H1 (cell line): ENCODE data around the gene GDPD4. TPM values are rescaled to one million over a fixed set of nuclear protein-coding genes. Genes with fewer than 3 reads are reported as not detected.

ENCODE experiments used
- CTCF ChIA-PET: fragments of 300-600 bp; sonication (Branson Sonifier 250); formaldehyde crosslinking; loops from one replicate; lab custom pipeline; 2021; ENCODE audit not compliant: partially characterized antibody; lab: Charles Lee
- POLR2A ChIA-PET: fragments of 300-600 bp; sonication (Branson Sonifier 250); formaldehyde crosslinking; loops from one replicate; lab custom pipeline; 2021; ENCODE audit warnings: inconsistent platforms; ENCODE audit not compliant: partially characterized antibody; lab: Charles Lee
- DNase-seq, 2 experiments: peaks; one replicate each; pipeline versions ENCODE4 v3.0.0 to v3.0.0-alpha.2; 2010 to 2022; ENCODE audit warnings: low spot score in 2 of 2, low read depth in 1 of 2, mixed read lengths in 1 of 2
- FAIRE-seq: peaks from 2 replicates; lab custom pipeline; 2011; peaks lifted over from hg19 to GRCh38; lab: Jason Lieb, UNC
- H2AFZ ChIP-seq: 2 replicates; pipeline ENCODE4 v1.8.1; 2012; ENCODE audit warnings: low read length, inconsistent platforms
- H2AK5ac ChIP-seq: 2 replicates; pipeline ENCODE4 v1.6.1; 2013; ENCODE audit warnings: low read depth, low read length
- H2BK120ac ChIP-seq: replicated peaks from 2 replicates; pipeline ENCODE3; 2013; ENCODE audit warnings: low read depth, low read length, inconsistent platforms
- H2BK12ac ChIP-seq: 2 replicates; pipeline ENCODE4 v1.6.1; 2013; ENCODE audit warnings: low read depth, low read length
- H2BK15ac ChIP-seq: 2 replicates; pipeline ENCODE4 v1.6.1; 2013; ENCODE audit warnings: low read length
- H2BK20ac ChIP-seq: 2 replicates; pipeline ENCODE4 v1.6.1; 2013; ENCODE audit warnings: low read length
- H2BK5ac ChIP-seq: 2 replicates; pipeline ENCODE4 v1.6.1; 2013; ENCODE audit warnings: low read depth, low read length
- H3K14ac ChIP-seq: 2 replicates; pipeline ENCODE4 v1.6.1; 2013; ENCODE audit warnings: inconsistent platforms; ENCODE audit not compliant: insufficient read length
- H3K18ac ChIP-seq: 2 replicates; pipeline ENCODE4 v1.6.1; 2013; ENCODE audit warnings: low read length; ENCODE audit errors: extremely low read depth
- H3K23ac ChIP-seq: 2 replicates; pipeline ENCODE4 v1.6.1; 2013; ENCODE audit warnings: inconsistent platforms; ENCODE audit not compliant: insufficient read length
- H3K23me2 ChIP-seq: 2 replicates; pipeline ENCODE4 v1.6.1; 2013; ENCODE audit warnings: low read depth, low read length
- H3K27ac ChIP-seq: 2 replicates; pipeline ENCODE4 v1.6.1; 2011; ENCODE audit warnings: low read depth, low read length, inconsistent platforms
- H3K27me3 ChIP-seq, 4 experiments: replicated peaks in 1 of 4; 1 replicate in 1 of 4; 2 replicates in 3 of 4; pipeline versions ENCODE4 v1.6.1 to v1.8.1; 2011 to 2013; ENCODE audit warnings: low read length in 3 of 4, mild to moderate bottlenecking in 3 of 4, inconsistent platforms in 2 of 4, mixed read lengths in 2 of 4, moderate library complexity in 1 of 4; ENCODE audit not compliant: control insufficient read depth in 3 of 4, insufficient read depth in 3 of 4; ENCODE audit errors: extremely low read depth in 1 of 4
- H3K36me3 ChIP-seq, 4 experiments: 2 replicates each; pipeline versions ENCODE4 v1.6.1 to v1.8.1; 2011 to 2013; ENCODE audit warnings: mild to moderate bottlenecking in 4 of 4, low read length in 3 of 4, moderate library complexity in 2 of 4, control low read depth in 1 of 4, inconsistent platforms in 1 of 4; ENCODE audit not compliant: insufficient read depth in 4 of 4, control insufficient read depth in 2 of 4
- H3K4ac ChIP-seq: replicated peaks from 2 replicates; pipeline ENCODE3; 2013; ENCODE audit warnings: low read length, low read depth, mixed read lengths, inconsistent platforms; ENCODE audit not compliant: insufficient read length
- H3K4me1 ChIP-seq, 4 experiments: replicated peaks in 1 of 4; 1 replicate in 1 of 4; 2 replicates in 3 of 4; pipeline versions ENCODE4 v1.6.1 to v1.8.1; 2011 to 2013; ENCODE audit warnings: low read length in 3 of 4, inconsistent platforms in 2 of 4, mixed read lengths in 1 of 4; ENCODE audit not compliant: insufficient read depth in 4 of 4, control insufficient read depth in 3 of 4
- H3K4me2 ChIP-seq, 2 experiments: 2 replicates each; pipeline versions ENCODE4 v1.6.1 to v1.8.1; 2011 to 2013; ENCODE audit warnings: low read depth in 2 of 2, low read length in 2 of 2, control low read depth in 1 of 2, inconsistent platforms in 1 of 2, mild to moderate bottlenecking in 1 of 2; ENCODE audit not compliant: insufficient read depth in 1 of 2
- H3K4me3 ChIP-seq, 4 experiments: fragments of 200-600, 300-600 bp in 1 of 4; sonication (generic), shearing (Covaris generic), sonication (Bioruptor Twin) in 1 of 4; 2 replicates each; pipeline versions ENCODE4 v1.5.1 to v1.8.1; 2011 to 2016; ENCODE audit warnings: low read length in 4 of 4, low read depth in 3 of 4, control low read depth in 2 of 4, inconsistent platforms in 2 of 4, mild to moderate bottlenecking in 2 of 4, mixed read lengths in 1 of 4, moderate library complexity in 1 of 4; ENCODE audit not compliant: insufficient read depth in 2 of 4; ENCODE audit errors: extremely low read depth in 1 of 4
- H3K56ac ChIP-seq: replicated peaks from 2 replicates; pipeline ENCODE3; 2013; ENCODE audit warnings: low read depth, mild to moderate bottlenecking, mixed read lengths, low read length, inconsistent platforms; ENCODE audit not compliant: insufficient read length
- H3K79me1 ChIP-seq: 2 replicates; pipeline ENCODE4 v1.6.1; 2013; ENCODE audit warnings: low read depth, low read length, control low read depth
- H3K79me2 ChIP-seq, 2 experiments: 2 replicates each; pipeline versions ENCODE4 v1.6.1 to v1.8.1; 2012 to 2013; ENCODE audit warnings: low read length in 2 of 2, mild to moderate bottlenecking in 2 of 2, inconsistent platforms in 1 of 2; ENCODE audit not compliant: insufficient read depth in 2 of 2, control insufficient read depth in 1 of 2
- H3K9ac ChIP-seq, 4 experiments: replicated peaks in 1 of 4; 1 replicate in 1 of 4; 2 replicates in 3 of 4; pipeline versions ENCODE4 v1.6.1 to v1.8.1; 2011 to 2013; ENCODE audit warnings: low read depth in 3 of 4, low read length in 3 of 4, control low read depth in 2 of 4, mild to moderate bottlenecking in 2 of 4, moderate library complexity in 2 of 4, inconsistent platforms in 1 of 4; ENCODE audit errors: extremely low read depth in 1 of 4
- H3K9me3 ChIP-seq, 2 experiments: 2 replicates each; pipeline versions ENCODE4 v1.6.1 to v1.8.1; 2012 to 2013; ENCODE audit warnings: mild to moderate bottlenecking in 2 of 2, moderate library complexity in 2 of 2, control low read depth in 1 of 2, inconsistent platforms in 1 of 2, low read depth in 1 of 2, low read length in 1 of 2, mixed read lengths in 1 of 2; ENCODE audit not compliant: insufficient read depth in 2 of 2
- H4K20me1 ChIP-seq, 2 experiments: replicated peaks in 1 of 2; 2 replicates each; pipeline versions ENCODE3 to v1.8.1; 2011 to 2013; ENCODE audit warnings: inconsistent platforms in 2 of 2, low read length in 2 of 2, mild to moderate bottlenecking in 1 of 2; ENCODE audit not compliant: insufficient read depth in 2 of 2, control insufficient read depth in 1 of 2
- H4K5ac ChIP-seq: 2 replicates; pipeline ENCODE4 v1.6.1; 2013; ENCODE audit warnings: low read length, low read depth, mixed read lengths, inconsistent platforms; ENCODE audit not compliant: insufficient read length
- H4K8ac ChIP-seq: 2 replicates; pipeline ENCODE4 v1.8.0; 2013; ENCODE audit warnings: mild to moderate bottlenecking, moderate library complexity, low read length, inconsistent platforms; ENCODE audit not compliant: insufficient read depth; ENCODE audit errors: extremely low read depth
- H4K91ac ChIP-seq: replicated peaks from 2 replicates; pipeline ENCODE3; 2013; ENCODE audit warnings: low read length, mixed read lengths, inconsistent platforms; ENCODE audit not compliant: insufficient read length
- HDAC6 ChIP-seq: IDR thresholded peaks from one replicate; pipeline ENCODE4 v1.7.1; 2012; ENCODE audit warnings: low read depth, mild to moderate bottlenecking, inconsistent platforms, low read length, moderate library complexity
- KDM1A ChIP-seq: fragments of 200-600, 300-600 bp; sonication (generic); IDR thresholded peaks from 2 replicates; pipeline ENCODE4 v1.7.1; 2016; ENCODE audit warnings: mild to moderate bottlenecking, low read length, borderline replicate concordance
- KDM5A ChIP-seq: fragments of 200-600 bp; IDR thresholded peaks from 2 replicates; pipeline ENCODE4 v1.7.1; 2012; ENCODE audit warnings: mild to moderate bottlenecking, low read length, inconsistent platforms, mixed read lengths
- SP4 ChIP-seq: IDR thresholded peaks from 2 replicates; pipeline ENCODE4 v1.6.1; 2012; ENCODE audit warnings: low read length, inconsistent platforms
- WGBS, 2 experiments: shearing (Covaris generic) in 1 of 2; methylation state at CpG; one replicate each; pipeline versions ENCODE4 v1.1.6 to v1.1.7; 2013 to 2015; ENCODE audit warnings: low lambda C conversion rate in 2 of 2, mixed read lengths in 2 of 2, inconsistent platforms in 1 of 2, low coverage in 1 of 2, missing lambda C conversion rate in 1 of 2; ENCODE audit not compliant: insufficient replicate concordance in 2 of 2, insufficient coverage in 1 of 2, insufficient read length in 1 of 2; ENCODE audit errors: extremely low coverage in 1 of 2, missing lambda C conversion rate in 1 of 2; 5-methylcytosine and 5-hydroxymethylcytosine counted together
- polyA plus RNA-seq, 7 experiments: library from polyadenylated mRNA; depleted of rRNA in 3 of 7; stranded (reverse) in 5 of 7; unstranded in 2 of 7; fragments of >200 nt in 5 of 7; fragments of 200-250 nt in 2 of 7; gene quantifications; 1 replicate in 5 of 7; 2 replicates in 1 of 7; 4 replicates in 1 of 7; pipeline versions ENCODE4 v1.2.1 to v1.2.3, GENCODE V29; 2011 to 2013; ENCODE audit warnings: missing spikeins in 2 of 7, mixed read lengths in 2 of 7
- total RNA-seq: library from RNA; stranded (reverse); fragmentation: NEBNext Ultra II Directional; extraction: Animal tissue kit (Norgen Biotek cat#: 25700); gene quantifications from 2 replicates; pipeline ENCODE4 v1.2.1, GENCODE V29; 2021

GDPD4 gene
- total and polyA plus RNA-seq, 2 of the 8 experiments (the other 6 are each of a cell fraction or from before 2014, with no cell fraction given): not detected

DNA sequence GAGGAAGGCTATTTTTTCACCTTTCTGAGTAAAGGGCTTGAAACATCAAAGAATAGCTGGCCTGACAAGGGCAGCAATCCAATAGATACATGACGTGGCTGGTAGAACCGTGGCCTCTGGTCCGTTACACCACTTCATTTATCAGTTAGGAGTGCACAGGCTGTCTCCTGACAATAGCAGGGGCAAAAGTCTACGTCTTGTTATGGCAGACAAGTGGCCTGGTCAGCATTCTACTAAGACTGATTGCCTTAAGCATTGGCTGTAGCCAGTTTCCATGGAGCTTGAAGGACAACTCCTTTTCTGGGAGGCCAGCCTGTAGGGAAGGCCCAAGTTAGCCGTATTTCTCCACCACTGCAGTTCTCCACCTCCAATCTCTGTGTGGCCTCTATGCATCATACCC is 9.2 kb upstream of the GDPD4 start:
- no peak overlapping the region for H2AK5ac ChIP-seq
- no peaks in the 10 kb centered on the region for H3K9me3 ChIP-seq
- no peak overlapping the region for H3K23ac ChIP-seq
- H2BK15ac ChIP-seq: no peak overlapping the region
- no peak overlapping the region for H3K9ac ChIP-seq
- no peak overlapping the region for H4K91ac ChIP-seq
- H3K4me2 ChIP-seq: no peak overlapping the region
- no peak overlapping the region for H3K27ac ChIP-seq
- no peak overlapping the region for H4K8ac ChIP-seq
- FAIRE-seq (no peak), DNase-seq (no peak)
- H2BK20ac ChIP-seq: no peak overlapping the region
- H3K4me1 ChIP-seq: peaks cover 0 to 3% (median 0%) of the 10 kb centered on the region in 4 experiments; a peak in 1 of 7 replicates
- no peaks in the 10 kb centered on the region for H3K36me3 ChIP-seq
- no peak overlapping the region for H3K14ac ChIP-seq
- no peak overlapping the region for H3K4me3 ChIP-seq
- no peaks in the 10 kb centered on the region for H3K79me2 ChIP-seq
- H4K5ac ChIP-seq: no peak overlapping the region
- no peak overlapping the region; the same call in 1 of the 2 replicates for H2AFZ ChIP-seq
- no peaks in the 10 kb centered on the region for H4K20me1 ChIP-seq
- TF ChIP-seq HDAC6: no peak
- TF ChIP-seq KDM1A: no peak
- TF ChIP-seq SP4: no peak
- no peak for TF ChIP-seq KDM5A
- TF ChIP-seq, all 59 proteins: peak for 0
- Histone ChIP-seq H3K56ac (no peak overlapping the region), H3K23me2 (no peaks in the 10 kb centered on the region), H3K79me1 (no peaks in the 10 kb centered on the region), H3K27me3 (no peaks in the 10 kb centered on the region), H2BK12ac (no peak overlapping the region), H2BK5ac (no peak overlapping the region), H2BK120ac (no peak overlapping the region), H3K4ac (no peak overlapping the region), H3K18ac (no peak overlapping the region)
- ChIA-PET POLR2A (no interaction called here), CTCF (interaction anchor here (1.1 kb wide), 1 partner anchor 23 kb away, joined by 3 read pairs; no protein-coding TSS in a partner anchor)
- WGBS, 2 experiments: 87% methylated on average over 5 of the region's 5 CpGs; no CpG with 5 or more reads in 1 of the 2 experiments
